ENCODE results near the gene OLFM3. TPM values are rescaled to one million over a fixed set of nuclear protein-coding genes. Genes with fewer than 3 reads are reported as not detected.

Gene OLFM3
- total RNA-seq, 1 donor, result not detected

GRCh38 chr1:101911894-101912293 lies 84.8 kb downstream of the OLFM3 start:
- no peak for DNase-seq (ENCODE audit: low read depth)
- H3K4me3 ChIP-seq (ENCODE audit: low read depth, low read length), result no peak overlapping the region
- TF ChIP-seq, protein P1, sequence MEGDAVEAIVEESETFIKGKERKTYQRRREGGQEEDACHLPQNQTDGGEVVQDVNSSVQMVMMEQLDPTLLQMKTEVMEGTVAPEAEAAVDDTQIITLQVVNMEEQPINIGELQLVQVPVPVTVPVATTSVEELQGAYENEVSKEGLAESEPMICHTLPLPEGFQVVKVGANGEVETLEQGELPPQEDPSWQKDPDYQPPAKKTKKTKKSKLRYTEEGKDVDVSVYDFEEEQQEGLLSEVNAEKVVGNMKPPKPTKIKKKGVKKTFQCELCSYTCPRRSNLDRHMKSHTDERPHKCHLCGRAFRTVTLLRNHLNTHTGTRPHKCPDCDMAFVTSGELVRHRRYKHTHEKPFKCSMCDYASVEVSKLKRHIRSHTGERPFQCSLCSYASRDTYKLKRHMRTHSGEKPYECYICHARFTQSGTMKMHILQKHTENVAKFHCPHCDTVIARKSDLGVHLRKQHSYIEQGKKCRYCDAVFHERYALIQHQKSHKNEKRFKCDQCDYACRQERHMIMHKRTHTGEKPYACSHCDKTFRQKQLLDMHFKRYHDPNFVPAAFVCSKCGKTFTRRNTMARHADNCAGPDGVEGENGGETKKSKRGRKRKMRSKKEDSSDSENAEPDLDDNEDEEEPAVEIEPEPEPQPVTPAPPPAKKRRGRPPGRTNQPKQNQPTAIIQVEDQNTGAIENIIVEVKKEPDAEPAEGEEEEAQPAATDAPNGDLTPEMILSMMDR (IDR thresholded peaks at IDR 0.05; ENCODE audit: insufficient read depth, low read length), result no peak

GRCh38 chr1:101908980-101909379 lies 87.7 kb downstream of the OLFM3 start:
- no peak for DNase-seq (ENCODE audit: low read depth)
- TF ChIP-seq, protein P1 (IDR thresholded peaks at IDR 0.05; ENCODE audit: insufficient read depth, low read length), result no peak
- H3K4me3 ChIP-seq (ENCODE audit: low read depth, low read length), result no peak overlapping the region

GRCh38 chr1:101907264-101907663 lies 89.5 kb downstream of the OLFM3 start:
- H3K4me3 ChIP-seq (ENCODE audit: low read depth, low read length), result no peak overlapping the region
- TF ChIP-seq, protein P1 (IDR thresholded peaks at IDR 0.05; ENCODE audit: insufficient read depth, low read length), result no peak
- DNase-seq (ENCODE audit: low read depth), result no peak

- DNase-seq (ENCODE audit: low read depth), result no peak
- TF ChIP-seq, protein P1 (IDR thresholded peaks at IDR 0.05; ENCODE audit: insufficient read depth, low read length), result no peak
Observed at GRCh38 chr1:101905283-101905835, 91.4 kb downstream of the OLFM3 start.

DNA sequence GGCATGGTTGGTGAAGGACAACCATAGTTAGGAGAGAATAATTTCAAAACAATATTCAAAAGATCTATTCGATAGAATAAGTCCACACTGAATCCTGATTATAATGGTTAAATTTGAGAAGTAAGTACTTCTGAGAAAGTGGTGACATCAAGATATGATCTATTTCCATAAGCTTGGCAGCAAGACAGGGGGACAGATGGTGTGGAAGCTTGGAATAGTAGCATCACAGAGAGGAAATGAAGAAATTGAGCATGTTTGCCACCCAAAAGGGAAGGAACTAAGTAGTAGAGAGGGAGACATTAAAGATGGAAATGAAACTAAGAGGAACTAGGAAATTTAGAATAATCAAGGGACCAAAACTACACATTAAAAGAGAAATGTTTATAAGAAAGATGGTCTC lies 94.5 kb downstream of the OLFM3 start:
- no peak for DNase-seq (ENCODE audit: low read depth)
- TF ChIP-seq, protein P1 (IDR thresholded peaks at IDR 0.05; ENCODE audit: insufficient read depth, low read length), result no peak

More at GRCh38 chr1:101905283-101905835, 91.4 kb downstream of the OLFM3 start:
- H3K4me3 ChIP-seq (ENCODE audit: low read depth, low read length), result no peak overlapping the region

DNA sequence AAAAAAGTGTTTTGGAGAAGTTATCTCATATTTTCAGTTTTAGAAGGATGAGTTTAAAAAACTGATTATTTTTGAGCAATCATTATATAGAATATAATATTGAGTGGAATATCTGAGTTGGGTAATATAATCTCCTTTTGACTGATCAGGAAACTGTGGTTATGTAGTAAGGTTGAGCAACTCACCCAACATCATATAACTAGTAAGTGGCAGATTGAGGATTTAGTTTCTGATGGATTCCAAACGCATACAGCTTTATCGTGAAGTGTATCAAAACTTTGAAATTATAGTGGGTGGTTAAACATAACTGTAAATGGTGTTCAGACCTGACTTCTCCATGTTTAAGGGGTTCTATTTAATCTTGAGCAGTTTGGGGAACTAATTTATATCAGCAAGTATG lies 98.6 kb downstream of the OLFM3 start:
- no peak for DNase-seq (ENCODE audit: low read depth)
- TF ChIP-seq, protein P1 (IDR thresholded peaks at IDR 0.05; ENCODE audit: insufficient read depth, low read length), result no peak
- no peak overlapping the region for H3K4me3 ChIP-seq (ENCODE audit: low read depth, low read length)

More for the DNA sequence above, 94.5 kb downstream of the OLFM3 start:
- no peak overlapping the region for H3K4me3 ChIP-seq (ENCODE audit: low read depth, low read length)

- no peak for DNase-seq (ENCODE audit: low read depth)
- TF ChIP-seq, protein P1 (IDR thresholded peaks at IDR 0.05; ENCODE audit: insufficient read depth, low read length), result no peak
- H3K4me3 ChIP-seq (ENCODE audit: low read depth, low read length), result no peak overlapping the region
Observed at GRCh38 chr1:101884621-101885020, 112.1 kb downstream of the OLFM3 start.

All from fibroblast of the aortic adventitia (primary cell).